HG03060 (cell line): ENCODE measurements around the gene KMT5B.

Source experiments
- ATAC-seq: cut with Tn5 transposase; IDR thresholded peaks from one replicate; pipeline ENCODE4 v1.9.1; 2021; ENCODE audit warnings: low read depth, moderate number of reproducible peaks; ENCODE audit not compliant: unreplicated experiment

KMT5B gene

GRCh38 chr11:68122936-68123539 lies 90.1 kb downstream of the KMT5B start:
- ATAC-seq = no peak

- ATAC-seq = peak; percentile 45
Measured at GRCh38 chr11:68121067-68121899, 91.8 kb downstream of the KMT5B start, which contains the start of gene CHKA. Gene CHKA (minus strand): TSS chr11:68121388. CDS start chr11:68121177, 211 bp downstream.

GRCh38 chr11:68120273-68121066 lies 92.6 kb downstream of the KMT5B start:
- ATAC-seq = no peak

- no peak for ATAC-seq
Measured at GRCh38 chr11:68118706-68119448, 94.2 kb downstream of the KMT5B start.

- ATAC-seq = no peak
Measured at GRCh38 chr11:68117853-68118470, 95.1 kb downstream of the KMT5B start.

- ATAC-seq = no peak
Measured at GRCh38 chr11:68116974-68117373, 96.1 kb downstream of the KMT5B start.

GRCh38 chr11:68116126-68116525 lies 97.0 kb downstream of the KMT5B start:
- ATAC-seq = no peak

GRCh38 chr11:68115285-68115684 lies 97.8 kb downstream of the KMT5B start:
- no peak for ATAC-seq

- ATAC-seq = no peak
Measured at GRCh38 chr11:68113986-68114385, 99.1 kb downstream of the KMT5B start.

- no peak for ATAC-seq
Measured at GRCh38 chr11:68107689-68108088, 105.4 kb downstream of the KMT5B start.

GRCh38 chr11:68106165-68106940 lies 106.7 kb downstream of the KMT5B start:
- ATAC-seq = no peak
